Activated T-helper 1 cell treated with anti-CD3 and anti-CD28 coated beads, Interleukin-12 subunit alpha, Interleukin-12 subunit beta, Interleukin-2, Interleukin-4 antibody, amounts not matched to agents 30 ng/mL and 10 ng/mL and 1 ng/mL, durations not matched to agents 14 hours and 24 hours and 36 hours (primary cell): Measurements from ENCODE around the gene CATSPERB. TPM values are rescaled to one million over a fixed set of nuclear protein-coding genes. Genes with fewer than 3 reads are reported as not detected.
"Not testable (repeated sequence)": the region's sequence is repeated elsewhere in the genome, so short reads cannot be mapped to it uniquely, and the experiment has no call there.

Experiments
- DNase-seq: peaks from one replicate; pipeline ENCODE4 v3.0.0; 2021; ENCODE audit warnings: low spot score
- H3K27ac Mint-ChIP-seq: one replicate; pipeline ENCODE4 v1.8.0; 2021; ENCODE audit warnings: mild to moderate bottlenecking, mixed read lengths
- H3K27me3 Mint-ChIP-seq: one replicate; pipeline ENCODE4 v1.8.0; 2022; ENCODE audit warnings: mild to moderate bottlenecking, moderate library complexity, mixed read lengths; ENCODE audit not compliant: insufficient read depth
- H3K36me3 Mint-ChIP-seq: one replicate; pipeline ENCODE4 v1.8.0; 2021; ENCODE audit warnings: low read depth, mixed read lengths
- H3K4me1 Mint-ChIP-seq: one replicate; pipeline ENCODE4 v1.8.0; 2021; ENCODE audit warnings: low read depth, mixed read lengths
- H3K4me3 Mint-ChIP-seq: one replicate; pipeline ENCODE4 v1.8.0; 2021; ENCODE audit warnings: mild to moderate bottlenecking, moderate library complexity, mixed read lengths
- H3K9me3 Mint-ChIP-seq: one replicate; pipeline ENCODE4 v1.8.0; 2021; ENCODE audit warnings: mixed read lengths
- intact Hi-C: fragments of 100-400 bp; cut with micrococcal nuclease; formaldehyde crosslinking; loops from one replicate; pipeline ENCODE4 v1.15.1; 2024
- total RNA-seq: library from RNA; stranded (reverse); gene quantifications from 2 replicates; pipeline ENCODE4 v1.2.3, GENCODE V29; 2022

The CATSPERB gene
- total RNA-seq, 1 donor from 2014 or later, result 1.5 TPM

DNA sequence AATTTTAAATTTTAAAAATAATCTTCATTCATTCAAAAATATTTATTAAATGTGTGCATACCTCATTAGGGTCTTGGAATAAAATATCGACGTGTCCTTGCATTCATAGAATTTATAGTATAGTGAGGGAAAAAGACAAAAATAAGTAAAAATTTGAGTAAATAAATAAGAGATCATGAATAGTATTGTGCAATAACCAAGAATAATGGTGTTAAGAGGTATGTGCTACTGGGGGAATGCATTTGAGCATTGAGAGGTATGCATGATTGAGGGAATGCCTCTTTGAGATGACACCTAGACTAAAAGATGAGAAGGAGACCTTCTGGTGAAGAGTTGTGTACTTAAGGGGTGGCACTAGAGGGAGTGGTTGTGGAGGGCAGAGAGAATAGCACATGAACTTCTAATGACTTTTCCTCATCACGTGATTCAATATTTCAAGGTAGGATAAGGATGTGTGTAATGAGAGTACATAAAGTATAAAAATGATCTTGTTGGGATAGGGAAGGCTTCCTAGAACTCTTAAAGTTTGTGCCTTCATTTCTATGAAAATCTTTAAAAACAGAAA lies 18.8 kb upstream of the CATSPERB start:
- Mint-ChIP-seq H3K4me1 (no peaks in the 10 kb centered on the region), H3K9me3 (no peaks in the 10 kb centered on the region), H3K27me3 (no peaks in the 10 kb centered on the region), H3K27ac (no peak overlapping the region), H3K36me3 (peaks cover 3% of the 10 kb centered on the region), H3K4me3 (no peak overlapping the region)
- intact Hi-C loops, result no loop called here
- no peak for DNase-seq

- Mint-ChIP-seq H3K36me3 (peaks cover 3% of the 10 kb centered on the region), H3K4me3 (no peak overlapping the region), H3K27me3 (no peaks in the 10 kb centered on the region), H3K4me1 (no peaks in the 10 kb centered on the region), H3K27ac (no peak overlapping the region), H3K9me3 (no peaks in the 10 kb centered on the region)
- no peak for DNase-seq
- intact Hi-C loops, result no loop called here
Measured at GRCh38 chr14:91749868-91750267, 18.0 kb upstream of the CATSPERB start.

- no peak for DNase-seq
- Mint-ChIP-seq H3K4me1 (no peaks in the 10 kb centered on the region), H3K27ac (no peak overlapping the region), H3K9me3 (no peaks in the 10 kb centered on the region), H3K4me3 (no peak overlapping the region), H3K27me3 (no peaks in the 10 kb centered on the region), H3K36me3 (peaks cover 3% of the 10 kb centered on the region)
- intact Hi-C loops, result no loop called here
Measured at GRCh38 chr14:91748049-91748448, 16.2 kb upstream of the CATSPERB start.

GRCh38 chr14:91745344-91745743 lies 13.5 kb upstream of the CATSPERB start:
- Mint-ChIP-seq H3K27ac (no peak overlapping the region), H3K4me3 (no peak overlapping the region), H3K36me3 (peaks cover 3% of the 10 kb centered on the region), H3K4me1 (no peaks in the 10 kb centered on the region), H3K9me3 (peaks cover 3% of the 10 kb centered on the region), H3K27me3 (no peaks in the 10 kb centered on the region)
- no peak for DNase-seq
- intact Hi-C loops, result no loop called here

- intact Hi-C loops, result no loop called here
- H3K4me1 Mint-ChIP-seq, result no peaks in the 10 kb centered on the region
- H3K4me3 Mint-ChIP-seq, result no peak overlapping the region
- H3K9me3 Mint-ChIP-seq, result peaks cover 8% of the 10 kb centered on the region
- no peak overlapping the region for H3K27ac Mint-ChIP-seq
- H3K36me3 Mint-ChIP-seq, result peaks cover 5% of the 10 kb centered on the region
- H3K27me3 Mint-ChIP-seq, result no peaks in the 10 kb centered on the region
- no peak for DNase-seq
Measured at GRCh38 chr14:91744068-91744480, 12.2 kb upstream of the CATSPERB start.

DNA sequence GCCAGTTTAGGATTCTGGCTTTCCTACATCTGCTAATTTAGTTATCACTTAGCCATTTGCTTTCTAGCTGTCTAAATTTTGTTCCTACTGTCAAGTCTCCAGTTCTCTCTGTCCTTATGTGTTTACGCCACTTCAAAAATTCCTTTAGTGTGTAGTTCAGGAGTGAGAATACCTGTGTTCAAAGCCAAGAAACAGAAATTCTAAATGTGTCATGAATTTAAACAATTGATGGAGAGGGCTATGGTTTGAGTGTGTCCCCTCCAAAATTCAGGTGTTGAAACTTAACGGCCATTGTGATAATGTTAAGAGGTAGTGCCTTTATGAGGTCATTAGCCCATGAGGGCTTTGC lies 11.4 kb upstream of the CATSPERB start:
- Mint-ChIP-seq H3K4me3 (no peak overlapping the region), H3K4me1 (no peaks in the 10 kb centered on the region), H3K27ac (no peak overlapping the region), H3K36me3 (peaks cover 2% of the 10 kb centered on the region), H3K9me3 (peaks cover 8% of the 10 kb centered on the region), H3K27me3 (no peaks in the 10 kb centered on the region)
- no peak for DNase-seq
- intact Hi-C loops, result no loop called here

GRCh38 chr14:91742621-91743304 lies 10.9 kb upstream of the CATSPERB start:
- H3K27me3 Mint-ChIP-seq, result peaks cover 3% of the 10 kb centered on the region
- H3K27ac Mint-ChIP-seq, result no peak overlapping the region
- peaks cover 6% of the 10 kb centered on the region for H3K36me3 Mint-ChIP-seq
- no peak for DNase-seq
- peaks cover 8% of the 10 kb centered on the region for H3K9me3 Mint-ChIP-seq
- no peak overlapping the region for H3K4me3 Mint-ChIP-seq
- H3K4me1 Mint-ChIP-seq, result no peaks in the 10 kb centered on the region
- intact Hi-C loops, result no loop called here

GRCh38 chr14:91739867-91740266 lies 8.0 kb upstream of the CATSPERB start:
- H3K4me1 Mint-ChIP-seq, intact Hi-C loops, DNase-seq, H3K27me3 Mint-ChIP-seq, H3K27ac Mint-ChIP-seq, H3K4me3 Mint-ChIP-seq, H3K36me3 Mint-ChIP-seq: not testable (repeated sequence)
- peaks cover 12% of the 10 kb centered on the region for H3K9me3 Mint-ChIP-seq

- H3K27me3 Mint-ChIP-seq, result peaks cover 5% of the 10 kb centered on the region
- intact Hi-C loops, result no loop called here
Measured at GRCh38 chr14:91737619-91738018, 5.7 kb upstream of the CATSPERB start.

DNA sequence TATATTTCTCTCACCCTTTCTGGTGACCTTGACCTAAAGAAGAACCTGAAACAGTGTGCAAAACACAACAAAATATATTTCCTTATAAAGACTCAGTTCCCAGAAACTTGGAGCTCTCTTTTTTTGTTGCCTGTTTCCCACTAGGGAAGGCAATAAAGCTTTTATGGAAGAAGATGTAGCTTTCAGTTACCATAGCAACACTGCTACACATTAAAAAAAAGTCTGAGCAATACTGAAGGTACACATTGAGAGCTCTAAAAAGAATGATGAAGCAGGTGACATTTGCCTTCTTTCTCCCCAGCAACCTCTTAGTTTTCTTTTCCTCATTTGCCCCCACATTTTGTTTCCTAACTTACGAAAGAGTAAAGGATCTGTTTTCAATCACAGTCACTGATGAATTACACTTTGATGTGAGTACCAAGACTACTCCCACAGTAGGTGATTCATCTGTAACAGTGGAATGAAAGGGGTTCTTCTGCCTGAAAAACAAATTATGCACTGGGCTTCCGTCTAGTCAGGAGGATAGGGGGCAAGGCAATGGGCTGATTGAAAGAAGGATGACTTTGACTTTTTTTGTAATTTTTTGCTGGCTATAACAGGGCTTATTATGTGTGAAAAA lies 1.1 kb upstream of the CATSPERB start:
- intact Hi-C loops, result no loop called here
- no peak for DNase-seq
- no peak overlapping the region for H3K27ac Mint-ChIP-seq
- peaks cover 2% of the 10 kb centered on the region for H3K27me3 Mint-ChIP-seq
- no peak overlapping the region for H3K4me3 Mint-ChIP-seq
- peaks cover 5% of the 10 kb centered on the region for H3K36me3 Mint-ChIP-seq
- peaks cover 4% of the 10 kb centered on the region for H3K9me3 Mint-ChIP-seq
- H3K4me1 Mint-ChIP-seq, result no peaks in the 10 kb centered on the region

More at GRCh38 chr14:91737619-91738018, 5.7 kb upstream of the CATSPERB start:
- no peaks in the 10 kb centered on the region for H3K4me1 Mint-ChIP-seq
- H3K4me3 Mint-ChIP-seq, result no peak overlapping the region
- no peak overlapping the region for H3K27ac Mint-ChIP-seq
- peaks cover 12% of the 10 kb centered on the region for H3K9me3 Mint-ChIP-seq
- no peak for DNase-seq
- H3K36me3 Mint-ChIP-seq, result peaks cover 10% of the 10 kb centered on the region

- no peak for DNase-seq
- intact Hi-C loops, result no loop called here
Measured at GRCh38 chr14:91732439-91732838, 553 bp upstream of the CATSPERB start.

GRCh38 chr14:91731018-91731417 lies 868 bp downstream of the CATSPERB start:
- no peak overlapping the region for H3K27ac Mint-ChIP-seq
- DNase-seq, result no peak
- H3K4me1 Mint-ChIP-seq, result no peaks in the 10 kb centered on the region
- H3K4me3 Mint-ChIP-seq, result no peak overlapping the region
- peaks cover 4% of the 10 kb centered on the region for H3K36me3 Mint-ChIP-seq
- intact Hi-C loops, result no loop called here
- peaks cover 4% of the 10 kb centered on the region for H3K9me3 Mint-ChIP-seq
- no peaks in the 10 kb centered on the region for H3K27me3 Mint-ChIP-seq

More at GRCh38 chr14:91732439-91732838, 553 bp upstream of the CATSPERB start:
- H3K9me3 Mint-ChIP-seq, result peaks cover 4% of the 10 kb centered on the region
- no peak overlapping the region for H3K27ac Mint-ChIP-seq
- H3K4me3 Mint-ChIP-seq, result no peak overlapping the region
- peaks cover 2% of the 10 kb centered on the region for H3K27me3 Mint-ChIP-seq
- H3K4me1 Mint-ChIP-seq, result no peaks in the 10 kb centered on the region
- peaks cover 4% of the 10 kb centered on the region for H3K36me3 Mint-ChIP-seq

- H3K9me3 Mint-ChIP-seq, result no peaks in the 10 kb centered on the region
- H3K27me3 Mint-ChIP-seq, result no peaks in the 10 kb centered on the region
- H3K4me3 Mint-ChIP-seq, result no peak overlapping the region
- H3K27ac Mint-ChIP-seq, result no peak overlapping the region
- intact Hi-C loops, result no loop called here
- peaks cover 2% of the 10 kb centered on the region for H3K36me3 Mint-ChIP-seq
- H3K4me1 Mint-ChIP-seq, result no peaks in the 10 kb centered on the region
- no peak for DNase-seq
Measured at GRCh38 chr14:91729756-91730155, 2.1 kb downstream of the CATSPERB start.
